GM10248 (cell line): ENCODE data around the gene RASAL2.

Experiments used
- CTCF ChIA-PET: fragments of 300-600 bp; sonication (Branson Sonifier 250); formaldehyde crosslinking; extraction: SDS; loops from one replicate; lab custom pipeline; 2021; ENCODE audit warnings: antibody characterized with exemption; lab: Yijun Ruan, JAX
- POLR2A ChIA-PET: fragments of 350-650 bp; sonication (Branson Sonifier 250); formaldehyde crosslinking; extraction: SDS; loops from one replicate; lab custom pipeline; 2020; ENCODE audit warnings: antibody characterized with exemption; lab: Yijun Ruan, JAX
- DNase-seq: peaks from one replicate; pipeline ENCODE4 v3.0.0; 2012; ENCODE audit errors: extremely low spot score
- TF ChIP-seq, protein P1 (sequence below): IDR thresholded peaks from 2 replicates; pipeline ENCODE4 v1.5.1; 2012; ENCODE audit warnings: mild to moderate bottlenecking, low read depth; ENCODE audit errors: extremely low read depth, missing control alignments, control extremely low read depth

The RASAL2 gene

DNA sequence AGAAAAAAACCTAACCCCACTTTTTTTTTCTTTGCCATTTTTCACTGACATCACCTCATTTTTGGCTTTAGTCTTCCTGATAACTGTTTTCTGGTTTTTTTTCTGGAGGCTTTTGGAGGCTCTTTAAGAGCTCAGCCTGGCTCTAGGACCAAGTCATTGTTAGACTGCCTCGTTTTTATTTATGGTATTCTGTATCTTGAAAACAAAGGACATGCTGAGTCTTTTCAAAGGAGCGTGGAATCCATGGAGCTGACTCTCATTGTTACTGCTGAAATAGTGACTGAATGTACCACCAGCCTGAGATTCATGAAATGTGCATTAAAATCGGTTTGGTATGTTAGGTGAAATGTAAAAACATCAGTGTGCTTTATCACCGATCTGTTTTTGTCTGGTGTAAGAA is 28.0 kb downstream of the RASAL2 start:
- ChIA-PET POLR2A (no interaction called here), CTCF (no interaction called here)
- TF ChIP-seq, protein P1, sequence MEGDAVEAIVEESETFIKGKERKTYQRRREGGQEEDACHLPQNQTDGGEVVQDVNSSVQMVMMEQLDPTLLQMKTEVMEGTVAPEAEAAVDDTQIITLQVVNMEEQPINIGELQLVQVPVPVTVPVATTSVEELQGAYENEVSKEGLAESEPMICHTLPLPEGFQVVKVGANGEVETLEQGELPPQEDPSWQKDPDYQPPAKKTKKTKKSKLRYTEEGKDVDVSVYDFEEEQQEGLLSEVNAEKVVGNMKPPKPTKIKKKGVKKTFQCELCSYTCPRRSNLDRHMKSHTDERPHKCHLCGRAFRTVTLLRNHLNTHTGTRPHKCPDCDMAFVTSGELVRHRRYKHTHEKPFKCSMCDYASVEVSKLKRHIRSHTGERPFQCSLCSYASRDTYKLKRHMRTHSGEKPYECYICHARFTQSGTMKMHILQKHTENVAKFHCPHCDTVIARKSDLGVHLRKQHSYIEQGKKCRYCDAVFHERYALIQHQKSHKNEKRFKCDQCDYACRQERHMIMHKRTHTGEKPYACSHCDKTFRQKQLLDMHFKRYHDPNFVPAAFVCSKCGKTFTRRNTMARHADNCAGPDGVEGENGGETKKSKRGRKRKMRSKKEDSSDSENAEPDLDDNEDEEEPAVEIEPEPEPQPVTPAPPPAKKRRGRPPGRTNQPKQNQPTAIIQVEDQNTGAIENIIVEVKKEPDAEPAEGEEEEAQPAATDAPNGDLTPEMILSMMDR = no peak
- no peak for DNase-seq

DNA sequence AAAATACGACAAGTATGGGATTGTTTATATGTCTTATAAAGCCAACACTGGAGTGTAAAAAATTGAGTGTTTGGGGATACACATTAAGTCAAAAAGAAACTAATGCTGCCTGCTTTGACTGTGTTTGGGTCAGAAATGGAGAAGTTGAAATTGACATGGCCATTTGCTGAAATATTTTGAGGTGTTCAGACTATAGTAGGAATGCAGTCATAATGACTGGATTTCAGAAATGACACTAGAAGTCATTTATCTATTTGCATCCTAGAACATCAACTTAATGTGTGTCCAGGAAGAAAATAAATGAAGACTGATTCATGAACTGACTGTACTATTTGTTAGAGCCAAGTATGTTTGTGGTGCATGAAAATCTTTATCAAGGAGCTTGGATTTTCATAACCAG is 28.4 kb downstream of the RASAL2 start:
- no peak for DNase-seq
- TF ChIP-seq, protein P1 = no peak
- CTCF ChIA-PET = no interaction called here
- POLR2A ChIA-PET = no interaction called here

DNA sequence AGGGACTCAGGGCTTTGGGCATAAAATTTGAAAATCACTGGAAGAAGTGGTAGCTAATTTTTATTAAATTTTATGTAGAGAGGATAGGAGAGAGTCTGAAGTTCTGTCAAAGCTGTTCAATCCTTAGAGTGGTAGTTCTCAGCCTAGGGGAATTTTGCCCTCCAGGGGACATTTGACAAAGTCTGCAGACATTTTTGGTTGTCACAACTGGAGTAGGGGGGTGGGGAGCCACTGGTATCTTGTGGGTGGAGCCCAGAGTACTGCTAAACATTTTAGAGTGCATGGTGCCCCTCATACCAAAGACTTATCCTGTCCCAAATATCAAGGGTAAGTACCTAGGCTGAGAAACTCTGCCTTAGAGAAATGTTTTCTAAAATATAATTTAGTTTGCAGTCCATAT is 30.2 kb downstream of the RASAL2 start:
- CTCF ChIA-PET = interaction anchor here (1.0 to 1.3 kb wide), 2 partner anchors 16 to 66 kb away, joined by 3 read pairs; no protein-coding TSS in a partner anchor
- POLR2A ChIA-PET = no interaction called here
- DNase-seq = no peak
- TF ChIP-seq, protein P1 = no peak

DNA sequence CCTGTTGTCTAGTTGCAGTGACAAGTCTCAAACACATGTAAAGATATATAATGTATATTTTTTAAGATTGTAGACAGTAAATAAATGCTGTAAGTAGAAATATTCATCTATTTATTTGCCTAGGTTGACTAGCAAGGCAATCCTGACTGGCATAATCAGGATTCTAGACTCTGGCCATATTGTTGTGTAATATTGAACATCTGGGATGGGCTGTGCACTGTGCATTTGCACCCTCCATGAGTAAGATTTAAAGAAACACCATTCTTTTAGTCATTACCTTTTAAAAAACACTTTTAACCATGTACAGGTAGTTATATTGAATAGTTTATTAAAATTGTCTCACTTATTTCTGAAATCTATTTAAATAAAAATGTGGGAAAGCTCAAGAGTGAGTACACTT is 32.4 kb downstream of the RASAL2 start:
- ChIA-PET POLR2A (no interaction called here), CTCF (interaction anchor here (1.5 kb wide), 1 partner anchor 96 kb away, joined by 3 read pairs; no protein-coding TSS in a partner anchor)
- no peak for DNase-seq
- TF ChIP-seq, protein P1 = no peak

DNA sequence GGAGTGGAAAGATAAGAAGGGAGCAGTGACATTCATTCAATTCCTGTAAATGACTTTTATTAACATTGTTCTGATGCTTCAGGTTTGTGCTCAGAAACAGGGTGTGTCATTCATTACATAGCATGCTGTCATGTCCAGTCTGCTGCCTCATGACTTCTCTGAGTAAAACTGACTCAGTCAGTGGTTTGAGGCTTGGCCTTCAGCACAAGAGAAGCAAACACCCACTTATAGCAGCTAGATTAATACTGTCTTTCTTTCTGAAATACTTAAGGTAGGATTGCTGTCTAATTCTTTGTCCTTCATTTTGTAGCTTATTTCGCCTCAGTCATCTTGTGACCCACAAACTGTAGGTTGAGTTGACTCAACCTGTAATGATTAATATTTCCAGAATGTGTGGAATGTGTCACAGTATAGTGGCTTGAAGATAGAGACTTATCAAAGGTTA is 32.9 kb downstream of the RASAL2 start:
- POLR2A ChIA-PET = no interaction called here
- TF ChIP-seq, protein P1 = no peak
- CTCF ChIA-PET = interaction anchor here (1.5 kb wide), 1 partner anchor 96 kb away, joined by 3 read pairs; no protein-coding TSS in a partner anchor
- DNase-seq = no peak

DNA sequence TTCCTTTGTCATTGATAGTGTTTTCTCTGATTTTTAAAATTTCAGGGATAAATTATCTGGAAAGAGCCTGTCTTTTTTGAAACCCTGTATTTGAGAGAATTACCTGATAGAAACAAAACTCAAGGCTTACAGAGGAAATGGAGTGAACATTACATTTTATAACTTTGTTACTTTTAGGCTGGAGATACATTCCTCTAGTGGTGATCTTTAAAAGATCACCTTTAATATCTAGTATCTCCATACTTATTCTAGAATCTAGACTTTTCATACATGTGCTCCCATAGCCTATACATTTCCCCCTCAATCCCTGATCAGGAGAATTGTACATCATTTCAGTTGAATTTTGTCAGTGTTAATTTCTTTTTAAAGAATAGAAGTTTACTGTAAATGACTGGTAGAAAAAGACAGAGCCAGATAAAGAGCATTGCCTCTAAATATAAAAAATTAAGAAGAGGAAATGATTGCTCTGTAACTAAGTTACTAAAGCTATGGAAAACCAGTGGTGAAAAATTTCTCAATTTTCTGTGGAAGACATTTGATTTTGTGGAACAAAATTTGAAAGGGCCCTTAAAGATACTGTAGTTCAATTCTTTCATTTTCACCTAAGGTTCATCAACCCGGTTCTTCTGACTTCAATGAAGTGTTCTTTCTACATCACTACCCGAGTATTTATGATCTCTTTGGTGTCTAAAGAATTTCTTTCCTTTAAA is 33.7 kb downstream of the RASAL2 start:
- no peak for DNase-seq
- CTCF ChIA-PET = interaction anchor here (1.5 kb wide), 1 partner anchor 97 kb away, joined by 3 read pairs; no protein-coding TSS in a partner anchor
- POLR2A ChIA-PET = no interaction called here
- TF ChIP-seq, protein P1 = no peak
